Neuronal stem cell (in vitro differentiated cells): Measurements from ENCODE around the gene PER3.

Experiments used
- DNase-seq: peaks from one replicate; pipeline ENCODE4 v3.0.0-alpha.2; 2013; ENCODE audit warnings: low spot score
- H2AFZ ChIP-seq: one replicate; pipeline ENCODE4 v1.6.1; 2013; ENCODE audit warnings: mild to moderate bottlenecking, low read length, inconsistent platforms
- H2AK5ac ChIP-seq: 2 replicates; pipeline ENCODE4 v1.6.1; 2013; ENCODE audit warnings: low read depth, mild to moderate bottlenecking, inconsistent platforms, low read length, moderate library complexity, mixed read lengths
- H2BK120ac ChIP-seq: 2 replicates; pipeline ENCODE4 v1.6.1; 2013; ENCODE audit warnings: low read depth, mild to moderate bottlenecking, inconsistent platforms, low read length, moderate library complexity, mixed read lengths
- H2BK12ac ChIP-seq: one replicate; pipeline ENCODE4 v1.6.1; 2013; ENCODE audit warnings: low read length, inconsistent platforms
- H2BK15ac ChIP-seq: 2 replicates; pipeline ENCODE4 v1.6.1; 2013; ENCODE audit warnings: mild to moderate bottlenecking, low read length, inconsistent platforms, mixed read lengths
- H2BK5ac ChIP-seq: one replicate; pipeline ENCODE4 v1.6.1; 2013; ENCODE audit warnings: inconsistent platforms, mild to moderate bottlenecking, low read length, moderate library complexity
- H3K14ac ChIP-seq: one replicate; pipeline ENCODE4 v1.6.1; 2013; ENCODE audit warnings: low read length, inconsistent platforms
- H3K18ac ChIP-seq: 2 replicates; pipeline ENCODE4 v1.6.1; 2013; ENCODE audit warnings: low read length, inconsistent platforms
- H3K23ac ChIP-seq: 2 replicates; pipeline ENCODE4 v1.6.1; 2013; ENCODE audit warnings: low read depth, mild to moderate bottlenecking, mixed read lengths, low read length, inconsistent platforms; ENCODE audit not compliant: poor library complexity
- H3K27ac ChIP-seq: replicated peaks from 3 replicates; pipeline ENCODE4 v1.5.1; 2013; ENCODE audit warnings: low read length, inconsistent platforms
- H3K27me3 ChIP-seq, 3 experiments: 2 replicates each; pipeline ENCODE4 v1.6.1; 2013; ENCODE audit warnings: low read length in 3 of 3, mild to moderate bottlenecking in 2 of 3, inconsistent platforms in 1 of 3, low read depth in 1 of 3, mixed read lengths in 1 of 3, moderate library complexity in 1 of 3; ENCODE audit not compliant: control insufficient read depth in 3 of 3, insufficient read depth in 3 of 3
- H3K36me3 ChIP-seq, 2 donors: replicated peaks in 1 of 2; 2 replicates each; pipeline ENCODE4 v1.6.1; 2013; ENCODE audit warnings: low read length in 2 of 2; ENCODE audit not compliant: control insufficient read depth in 2 of 2, insufficient read depth in 2 of 2
- H3K4ac ChIP-seq: 2 replicates; pipeline ENCODE4 v1.6.1; 2013; ENCODE audit warnings: inconsistent platforms, mild to moderate bottlenecking, low read length, moderate library complexity
- H3K4me1 ChIP-seq, 2 donors: 1 replicate in 1 of 2; 2 replicates in 1 of 2; pipeline ENCODE4 v1.6.1; 2013; ENCODE audit warnings: low read length in 2 of 2, low read depth in 1 of 2; ENCODE audit not compliant: control insufficient read depth in 2 of 2, insufficient read depth in 1 of 2
- H3K4me2 ChIP-seq: one replicate; pipeline ENCODE4 v1.6.1; 2013; ENCODE audit warnings: mild to moderate bottlenecking, low read length, inconsistent platforms; ENCODE audit not compliant: insufficient read depth, poor library complexity, severe bottlenecking
- H3K4me3 ChIP-seq, 2 donors: 2 replicates each; pipeline ENCODE4 v1.5.1; 2013; ENCODE audit warnings: low read length in 2 of 2, mild to moderate bottlenecking in 2 of 2, inconsistent platforms in 1 of 2, moderate library complexity in 1 of 2
- H3K79me1 ChIP-seq: one replicate; pipeline ENCODE4 v1.6.1; 2013; ENCODE audit warnings: low read depth, mild to moderate bottlenecking, inconsistent platforms, low read length, moderate library complexity
- H3K9ac ChIP-seq: one replicate; pipeline ENCODE4 v1.6.1; 2013; ENCODE audit warnings: mild to moderate bottlenecking, low read depth, low read length, inconsistent platforms; ENCODE audit not compliant: poor library complexity
- H3K9me3 ChIP-seq, 2 donors: replicated peaks in 1 of 2; 2 replicates each; pipeline versions ENCODE3 to v1.6.1; 2013; ENCODE audit warnings: low read length in 2 of 2, mild to moderate bottlenecking in 2 of 2, inconsistent platforms in 1 of 2, low read depth in 1 of 2, mixed read lengths in 1 of 2, moderate library complexity in 1 of 2; ENCODE audit not compliant: control insufficient read depth in 2 of 2, insufficient read depth in 1 of 2
- H4K8ac ChIP-seq: one replicate; pipeline ENCODE4 v1.6.1; 2013; ENCODE audit warnings: low read depth, mild to moderate bottlenecking, inconsistent platforms, low read length, moderate library complexity
- H4K91ac ChIP-seq: one replicate; pipeline ENCODE4 v1.6.1; 2013; ENCODE audit warnings: low read length, low read depth, mild to moderate bottlenecking, inconsistent platforms; ENCODE audit not compliant: poor library complexity
- WGBS, 2 donors: extraction: QIAGEN DNeasy Blood & Tissue Kit; methylation state at CpG; one replicate each; pipeline ENCODE4 v1.1.7; 2013; ENCODE audit warnings: missing lambda C conversion rate in 2 of 2, mixed read lengths in 1 of 2; ENCODE audit not compliant: insufficient read length in 2 of 2, insufficient replicate concordance in 1 of 2; ENCODE audit errors: extremely low coverage in 2 of 2; 5-methylcytosine and 5-hydroxymethylcytosine counted together

PER3 gene

DNA sequence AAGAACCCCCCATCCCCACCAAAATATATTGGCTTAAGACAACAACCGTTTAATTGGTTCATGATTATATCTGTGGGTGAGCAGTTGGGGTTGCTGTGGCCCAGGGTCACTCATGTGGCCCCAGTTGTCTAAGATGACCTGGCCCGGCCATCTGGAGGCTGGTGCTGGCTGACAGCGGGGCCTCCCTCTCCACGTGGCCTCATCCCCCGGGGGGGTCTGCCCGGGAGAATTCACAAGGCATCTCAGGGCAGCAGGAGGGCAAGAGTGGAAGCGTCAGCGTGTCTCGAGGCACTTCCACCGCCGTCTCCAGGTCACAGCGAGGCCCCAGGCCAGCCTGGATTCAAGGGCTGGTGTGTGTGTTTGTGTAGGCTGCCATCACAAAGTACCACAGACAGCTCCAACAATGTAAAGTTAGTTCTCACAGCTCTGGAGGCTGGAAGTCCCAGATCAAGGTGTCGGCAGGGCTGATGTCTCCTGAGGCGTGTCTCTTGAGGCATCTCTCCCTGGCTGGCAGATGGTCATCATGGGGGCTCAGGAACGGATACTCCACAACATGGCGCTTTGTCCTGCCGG lies 79.8 kb downstream of the PER3 start:
- H3K14ac ChIP-seq = no peak overlapping the region
- no peak overlapping the region for H3K9ac ChIP-seq
- H3K23ac ChIP-seq = no peak overlapping the region
- H3K4me2 ChIP-seq = no peak overlapping the region
- H3K27ac ChIP-seq = no peak overlapping the region
- no peaks in the 10 kb centered on the region for H3K9me3 ChIP-seq
- no peak overlapping the region for H2BK15ac ChIP-seq
- no peak overlapping the region for H4K91ac ChIP-seq
- H3K4me1 ChIP-seq = peaks cover 2 to 3% of the 10 kb centered on the region in 2 donors
- H3K36me3 ChIP-seq = no peaks in the 10 kb centered on the region
- H3K4ac ChIP-seq = no peak overlapping the region
- H4K8ac ChIP-seq = no peak overlapping the region
- peak overlapping the region; percentile 62 for H2AFZ ChIP-seq
- H3K4me3 ChIP-seq = no peak overlapping the region
- H2BK12ac ChIP-seq = no peak overlapping the region
- H3K79me1 ChIP-seq = no peaks in the 10 kb centered on the region
- H2BK5ac ChIP-seq = no peak overlapping the region
- no peak overlapping the region for H2AK5ac ChIP-seq
- H3K18ac ChIP-seq = no peak overlapping the region
- H3K27me3 ChIP-seq = no peaks in the 10 kb centered on the region
- DNase-seq = no peak
- H2BK120ac ChIP-seq = no peak overlapping the region
- no CpG with 5 or more reads among the region's 17 CpGs for WGBS, 2 donors

- Histone ChIP-seq H2BK120ac (no peak overlapping the region), H2BK5ac (no peak overlapping the region), H3K4me2 (no peak overlapping the region), H3K27me3 (peaks cover 0 to 3% (median 0%) of the 10 kb centered on the region in 3 experiments), H3K27ac (no peak overlapping the region), H4K8ac (peak overlapping the region; percentile 23), H2AFZ (no peak overlapping the region), H3K18ac (peak overlapping the region; percentile 32), H2AK5ac (no peak overlapping the region), H3K4me1 (peaks cover 2 to 3% of the 10 kb centered on the region in 2 donors), H4K91ac (no peak overlapping the region), H3K9me3 (no peaks in the 10 kb centered on the region), H3K9ac (no peak overlapping the region), H3K79me1 (no peaks in the 10 kb centered on the region), H3K23ac (no peak overlapping the region), H3K4ac (no peak overlapping the region), H3K4me3 (no peak overlapping the region), H3K36me3 (no peaks in the 10 kb centered on the region), H2BK15ac (no peak overlapping the region), H3K14ac (no peak overlapping the region), H2BK12ac (no peak overlapping the region)
- no CpG with 5 or more reads among the region's 16 CpGs for WGBS, 2 donors
- DNase-seq = no peak
Measured at GRCh38 chr1:7865978-7866377, 81.9 kb downstream of the PER3 start.

GRCh38 chr1:7868070-7868780 lies 84.1 kb downstream of the PER3 start:
- Histone ChIP-seq H2BK5ac (no peak overlapping the region), H4K91ac (no peak overlapping the region), H3K4me1 (peaks cover 2 to 3% of the 10 kb centered on the region in 2 donors), H3K23ac (no peak overlapping the region), H2BK120ac (no peak overlapping the region), H3K4me3 (no peak overlapping the region), H2BK15ac (no peak overlapping the region), H3K4me2 (no peak overlapping the region), H3K79me1 (no peaks in the 10 kb centered on the region), H4K8ac (no peak overlapping the region), H3K9me3 (no peaks in the 10 kb centered on the region), H3K4ac (no peak overlapping the region), H3K36me3 (no peaks in the 10 kb centered on the region), H3K14ac (no peak overlapping the region), H3K27ac (no peak overlapping the region), H2BK12ac (no peak overlapping the region), H3K9ac (no peak overlapping the region), H2AFZ (no peak overlapping the region), H3K27me3 (peaks cover 0 to 3% (median 0%) of the 10 kb centered on the region in 3 experiments), H3K18ac (no peak overlapping the region), H2AK5ac (no peak overlapping the region)
- no CpG with 5 or more reads among the region's 10 CpGs for WGBS, 2 donors
- no peak for DNase-seq

DNA sequence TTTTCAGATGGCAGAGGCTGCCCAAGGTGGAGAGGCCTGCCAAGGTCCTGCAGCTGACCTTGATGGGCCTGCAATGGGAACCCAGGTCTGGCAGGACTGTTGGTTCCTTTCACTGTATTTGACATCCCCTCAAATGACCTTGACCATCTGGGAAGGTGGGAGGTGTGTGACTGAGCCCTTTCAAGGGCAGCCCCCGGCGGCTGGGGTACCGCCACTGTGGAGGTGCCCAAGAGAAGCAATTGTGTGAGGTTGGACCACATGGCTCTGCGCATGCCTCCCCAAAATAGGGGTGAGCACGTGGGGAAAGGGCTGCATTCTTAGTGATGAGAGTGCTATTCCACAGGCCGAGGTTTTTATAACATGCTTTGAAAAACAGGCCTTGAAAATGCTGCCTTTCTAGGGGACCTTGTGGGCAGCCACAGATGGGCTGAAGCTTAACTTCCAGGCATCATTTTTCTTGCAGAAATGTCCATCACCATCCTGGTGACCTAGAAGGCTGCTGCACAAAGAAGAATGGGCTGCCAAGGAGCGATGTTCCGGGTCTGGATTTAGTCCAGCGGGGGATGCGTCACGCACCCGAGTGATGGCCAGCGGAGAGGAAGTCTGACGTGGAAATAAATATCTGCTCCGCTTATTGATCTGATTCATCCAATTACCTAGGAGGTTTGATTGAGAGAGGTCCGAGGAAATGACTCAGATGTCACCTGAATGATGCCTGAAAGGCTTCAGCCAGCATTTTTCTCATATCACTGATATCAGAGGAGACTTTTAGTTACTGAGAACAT lies 85.2 kb downstream of the PER3 start:
- no peak overlapping the region for H2BK12ac ChIP-seq
- WGBS, 2 donors = no CpG with 5 or more reads among the region's 16 CpGs
- peaks cover 0 to 3% (median 0%) of the 10 kb centered on the region in 3 experiments for H3K27me3 ChIP-seq
- H2BK120ac ChIP-seq = no peak overlapping the region
- H4K91ac ChIP-seq = no peak overlapping the region
- no peak overlapping the region for H2BK5ac ChIP-seq
- no peaks in the 10 kb centered on the region for H3K36me3 ChIP-seq
- H3K4ac ChIP-seq = no peak overlapping the region
- H3K4me3 ChIP-seq = no peak overlapping the region
- no peak overlapping the region for H2BK15ac ChIP-seq
- no peak overlapping the region for H3K9ac ChIP-seq
- no peak for DNase-seq
- H2AFZ ChIP-seq = no peak overlapping the region
- H3K18ac ChIP-seq = no peak overlapping the region
- no peak overlapping the region for H3K14ac ChIP-seq
- no peak overlapping the region for H4K8ac ChIP-seq
- no peaks in the 10 kb centered on the region for H3K79me1 ChIP-seq
- H2AK5ac ChIP-seq = peak overlapping the region; percentile 58
- no peaks in the 10 kb centered on the region for H3K9me3 ChIP-seq
- H3K27ac ChIP-seq = no peak overlapping the region
- H3K4me1 ChIP-seq = no peaks in the 10 kb centered on the region
- H3K23ac ChIP-seq = no peak overlapping the region
- H3K4me2 ChIP-seq = no peak overlapping the region
